ENCODE data around the gene SMURF2. TPM values are rescaled to one million over a fixed set of nuclear protein-coding genes. Genes with fewer than 3 reads are reported as not detected.

SMURF2 gene
- total and polyA plus RNA-seq, 2 experiments from 2014 or later, result 13.2 to 22.2 TPM

GRCh38 chr17:64572682-64573154 lies 89.4 kb downstream of the SMURF2 start:
- no peaks in the 10 kb centered on the region for H3K9me3 ChIP-seq (ENCODE audit: low read depth)
- no peak for TF ChIP-seq CTCF (IDR thresholded peaks at IDR 0.05; ENCODE audit: low read depth, low read length)
- H3K27ac ChIP-seq, result no peak overlapping the region
- peaks cover 30% of the 10 kb centered on the region for H3K36me3 ChIP-seq
- DNase-seq (ENCODE audit: low read depth in 1 of 2, low spot score in 1 of 2), result peak in 1 of 2 donors; percentile 54
- no peaks in the 10 kb centered on the region for H3K27me3 ChIP-seq
- no peak overlapping the region for H3K4me3 ChIP-seq
- no peaks in the 10 kb centered on the region for H3K4me1 ChIP-seq (ENCODE audit: low read depth)

- TF ChIP-seq CTCF (IDR thresholded peaks at IDR 0.05; ENCODE audit: low read depth, low read length), result no peak
- no peaks in the 10 kb centered on the region for H3K27me3 ChIP-seq
- H3K4me3 ChIP-seq, result no peak overlapping the region
- DNase-seq (ENCODE audit: low read depth in 1 of 2, low spot score in 1 of 2), result no peak
- no peaks in the 10 kb centered on the region for H3K9me3 ChIP-seq (ENCODE audit: low read depth)
- peaks cover 34% of the 10 kb centered on the region for H3K36me3 ChIP-seq
- no peak overlapping the region for H3K27ac ChIP-seq
- no peaks in the 10 kb centered on the region for H3K4me1 ChIP-seq (ENCODE audit: low read depth)
Measured at GRCh38 chr17:64571746-64572145, 90.4 kb downstream of the SMURF2 start.

- Histone ChIP-seq H3K9me3 (ENCODE audit: low read depth) (no peaks in the 10 kb centered on the region), H3K36me3 (peaks cover 27% of the 10 kb centered on the region), H3K4me3 (no peak overlapping the region), H3K27ac (no peak overlapping the region), H3K27me3 (no peaks in the 10 kb centered on the region), H3K4me1 (ENCODE audit: low read depth) (no peaks in the 10 kb centered on the region)
- no peak for DNase-seq (ENCODE audit: low read depth in 1 of 2, low spot score in 1 of 2)
- no peak for TF ChIP-seq CTCF (IDR thresholded peaks at IDR 0.05; ENCODE audit: low read depth, low read length)
Measured at GRCh38 chr17:64565563-64565962, 96.5 kb downstream of the SMURF2 start.

GRCh38 chr17:64564098-64564497 lies 98.0 kb downstream of the SMURF2 start:
- H3K27ac ChIP-seq, result no peak overlapping the region
- DNase-seq (ENCODE audit: low read depth in 1 of 2, low spot score in 1 of 2), result no peak
- H3K4me3 ChIP-seq, result no peak overlapping the region
- H3K9me3 ChIP-seq (ENCODE audit: low read depth), result no peaks in the 10 kb centered on the region
- no peak for TF ChIP-seq CTCF (IDR thresholded peaks at IDR 0.05; ENCODE audit: low read depth, low read length)
- H3K4me1 ChIP-seq (ENCODE audit: low read depth), result no peaks in the 10 kb centered on the region
- H3K27me3 ChIP-seq, result no peaks in the 10 kb centered on the region
- H3K36me3 ChIP-seq, result peaks cover 29% of the 10 kb centered on the region

GRCh38 chr17:64555281-64555680 lies 106.8 kb downstream of the SMURF2 start:
- Histone ChIP-seq H3K27ac (no peak overlapping the region), H3K9me3 (ENCODE audit: low read depth) (no peaks in the 10 kb centered on the region), H3K4me1 (ENCODE audit: low read depth) (no peaks in the 10 kb centered on the region), H3K4me3 (no peak overlapping the region), H3K36me3 (peaks cover 47% of the 10 kb centered on the region), H3K27me3 (no peaks in the 10 kb centered on the region)
- no peak for DNase-seq (ENCODE audit: low read depth in 1 of 2, low spot score in 1 of 2)
- no peak for TF ChIP-seq CTCF (IDR thresholded peaks at IDR 0.05; ENCODE audit: low read depth, low read length)
